Body of pancreas (tissue), 4 donors: Measurements from ENCODE around the gene ATE1. TPM values are rescaled to one million over a fixed set of nuclear protein-coding genes. Genes with fewer than 3 reads are reported as not detected.

Source experiments
- ATAC-seq: fragments of 150-250 bp; one replicate; pipeline ENCODE4 v1.9.1; 2016
- DNase-seq, 4 donors: peaks; one replicate each; pipeline ENCODE4 v3.0.0-alpha.2; 2019
- H3K27ac ChIP-seq, 4 donors: fragments of 200-600 bp; sonication (generic); 1 replicate in 3 of 4; 2 replicates in 1 of 4; pipeline versions ENCODE4 v1.5.1 to v1.6.1; 2016 to 2019; ENCODE audit warnings: mild to moderate bottlenecking in 1 of 4, mixed read lengths in 1 of 4, moderate library complexity in 1 of 4
- H3K27me3 ChIP-seq, 2 donors: fragments of 200-600 bp; sonication (generic); one replicate each; pipeline ENCODE4 v1.6.0; 2016; ENCODE audit warnings: mild to moderate bottlenecking in 1 of 2
- H3K36me3 ChIP-seq, 2 donors: fragments of 200-600 bp; sonication (generic); replicated peaks in 1 of 2; 2 replicates each; pipeline ENCODE4 v1.5.1; 2016; ENCODE audit warnings: low read depth in 2 of 2; ENCODE audit not compliant: insufficient read depth in 1 of 2
- H3K4me1 ChIP-seq: fragments of 200-600 bp; sonication (generic); one replicate; pipeline ENCODE4 v1.6.0; 2016
- H3K4me3 ChIP-seq, 2 donors: fragments of 200-600 bp; sonication (generic); 1 replicate in 1 of 2; 2 replicates in 1 of 2; pipeline ENCODE4 v1.5.1; 2016 to 2019
- H3K9me3 ChIP-seq, 3 donors: fragments of 200-600 bp; sonication (generic); 1 replicate in 2 of 3; 2 replicates in 1 of 3; pipeline ENCODE4 v1.5.1; 2016
- CTCF ChIP-seq, 7 experiments: fragments of 450-650 bp in 4 of 7; fragments of 200-600 bp in 3 of 7; sonication (generic) in 3 of 7; IDR thresholded peaks; one replicate each; pipeline ENCODE4 v1.5.1; 2016 to 2019; ENCODE audit warnings: antibody characterized with exemption in 7 of 7
- POLR2A ChIP-seq, 3 donors: fragments of 450-650 bp; IDR thresholded peaks; one replicate each; pipeline ENCODE4 v1.6.1; 2016; ENCODE audit warnings: antibody characterized with exemption in 3 of 3, mild to moderate bottlenecking in 2 of 3
- WGBS, 2 donors: methylation state at CpG; one replicate each; pipeline ENCODE4 v1.1.5; 2017; 5-methylcytosine and 5-hydroxymethylcytosine counted together
- intact Hi-C: fragments of 100-400 bp; cut with DNase I; formaldehyde crosslinking; loops from one replicate; pipeline ENCODE4 v1.15.1; 2023
- total RNA-seq, 2 donors: library from RNA; depleted of rRNA; stranded (reverse); fragments of >200 nt; gene quantifications; one replicate each; pipeline ENCODE4 v1.1.0, GENCODE V29; 2016

Gene ATE1
- total RNA-seq, 2 donors from 2014 or later = 15.0 to 19.8 TPM

GRCh38 chr10:121900443-121901174 is 27.2 kb downstream of the ATE1 start:
- intact Hi-C loops = no loop called here
- DNase-seq = peak in 3 of 4 donors; percentile 21 to 41 (median 31)

GRCh38 chr10:121899727-121900126 is 28.1 kb downstream of the ATE1 start:
- peak; percentile 28 to 66 (median 60) for DNase-seq
- TF ChIP-seq POLR2A (IDR thresholded peaks at IDR 0.05) (no peak), CTCF (IDR thresholded peaks at IDR 0.05) (no peak)
- Histone ChIP-seq H3K4me3 (no peak overlapping the region), H3K4me1 (peaks cover 12% of the 10 kb centered on the region), H3K9me3 (peaks cover 0 to 4% (median 0%) of the 10 kb centered on the region in 3 donors), H3K36me3 (no peaks in the 10 kb centered on the region), H3K27ac (peak overlapping the region in 3 of 4 donors; percentile 20 to 60 (median 52)), H3K27me3 (no peaks in the 10 kb centered on the region)
- ATAC-seq = peak; percentile 79
- 28 to 35% methylated on average over 4 of the region's 4 CpGs for WGBS, 2 donors
- intact Hi-C loops = loop anchor here (10.0 kb wide), 1 partner anchor 965 kb away; no protein-coding TSS in a partner anchor

More at GRCh38 chr10:121900443-121901174, 27.2 kb downstream of the ATE1 start:
- Histone ChIP-seq H3K27ac (peak overlapping the region; percentile 20 to 60 (median 53)), H3K36me3 (no peaks in the 10 kb centered on the region), H3K4me3 (no peak overlapping the region), H3K9me3 (peaks cover 0 to 4% (median 0%) of the 10 kb centered on the region in 3 donors), H3K27me3 (no peaks in the 10 kb centered on the region), H3K4me1 (peaks cover 19% of the 10 kb centered on the region)
- TF ChIP-seq POLR2A (IDR thresholded peaks at IDR 0.05) (no peak), CTCF (IDR thresholded peaks at IDR 0.05) (peak; percentile 55 to 75 (median 71))
- ATAC-seq = peak; percentile 83
- WGBS, 2 donors = 36 to 38% methylated on average over 10 of the region's 10 CpGs

- Histone ChIP-seq H3K4me1 (no peaks in the 10 kb centered on the region), H3K27me3 (no peaks in the 10 kb centered on the region), H3K27ac (no peak overlapping the region), H3K36me3 (no peaks in the 10 kb centered on the region), H3K4me3 (no peak overlapping the region), H3K9me3 (no peaks in the 10 kb centered on the region)
- 85 to 88% methylated on average over 5 of the region's 5 CpGs for WGBS, 2 donors
- TF ChIP-seq CTCF (IDR thresholded peaks at IDR 0.05) (no peak), POLR2A (IDR thresholded peaks at IDR 0.05) (no peak)
- ATAC-seq = no peak
- intact Hi-C loops = loop anchor here (10.0 kb wide), 1 partner anchor 956 kb away; no protein-coding TSS in a partner anchor
- no peak for DNase-seq
Observed at GRCh38 chr10:121891103-121891502, 36.7 kb downstream of the ATE1 start.

- Histone ChIP-seq H3K4me3 (no peak overlapping the region), H3K36me3 (no peaks in the 10 kb centered on the region), H3K4me1 (no peaks in the 10 kb centered on the region), H3K9me3 (no peaks in the 10 kb centered on the region), H3K27me3 (no peaks in the 10 kb centered on the region), H3K27ac (no peak overlapping the region)
- TF ChIP-seq CTCF (IDR thresholded peaks at IDR 0.05) = no peak
- TF ChIP-seq POLR2A (IDR thresholded peaks at IDR 0.05) = no peak
- 72 to 86% methylated on average over 5 of the region's 5 CpGs for WGBS, 2 donors
- no peak for DNase-seq
- ATAC-seq = no peak
- intact Hi-C loops = loop anchor here (5.0 kb wide), 1 partner anchor 67 kb away; no protein-coding TSS in a partner anchor
Observed at GRCh38 chr10:121889212-121889611, 38.6 kb downstream of the ATE1 start.
